Dermis microvascular lymphatic vessel endothelial cell (primary cell): Measurements from ENCODE around the gene RASSF4. TPM values are rescaled to one million over a fixed set of nuclear protein-coding genes. Genes with fewer than 3 reads are reported as not detected.
A peak's percentile ranks its signal among the peaks of the same experiment; 100 is the strongest.

Source experiments
- DNase-seq, 2 donors: peaks; one replicate each; pipeline versions ENCODE4 v3.0.0 to v3.0.0-alpha.2; 2010; ENCODE audit warnings: low read depth in 2 of 2
- total RNA-seq: library from RNA; depleted of rRNA; stranded (reverse); fragments of >200 nt; gene quantifications from 2 replicates; pipeline ENCODE4 v1.2.1, GENCODE V29; 2014

RASSF4 gene
- total RNA-seq, 1 donor from 2014 or later, result 13.1 TPM

- DNase-seq, result no peak
Measured at GRCh38 chr10:44988957-44989585, 29.5 kb downstream of the RASSF4 start.

DNA sequence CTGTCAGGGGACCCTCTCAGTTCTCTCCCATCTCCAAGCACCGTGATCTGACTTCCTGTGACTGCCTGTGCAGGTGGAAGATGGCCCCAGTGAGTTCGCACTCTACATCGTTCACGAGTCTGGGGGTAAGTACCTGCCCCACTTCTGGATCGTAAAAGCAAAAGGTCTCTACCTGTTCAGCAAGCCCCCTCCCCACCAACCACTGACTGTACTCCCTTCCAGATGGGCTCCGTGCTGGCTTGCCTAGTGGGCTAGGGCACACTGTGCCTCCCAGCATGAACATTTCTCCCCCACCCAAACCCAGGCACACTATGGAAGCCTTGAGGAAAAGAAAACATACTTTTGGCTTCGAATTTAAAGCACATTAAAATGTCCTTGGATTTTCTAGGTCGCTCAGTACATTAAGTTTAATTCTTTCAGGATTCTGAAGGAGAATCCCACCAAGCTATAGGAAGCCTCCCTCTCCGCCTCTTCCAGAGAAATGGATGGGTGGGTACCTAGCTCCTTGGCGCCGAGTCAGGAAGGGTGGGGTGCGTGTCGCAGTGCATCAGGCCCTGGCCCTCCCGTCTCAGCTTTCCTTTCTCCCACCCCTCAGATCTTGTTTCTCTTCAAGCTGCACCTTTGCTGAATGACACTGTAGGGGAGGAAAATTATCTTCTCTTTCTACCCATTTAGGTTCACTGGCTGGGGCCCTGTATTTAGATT, 30.1 kb downstream of the RASSF4 start:
- DNase-seq, result no peak

DNA sequence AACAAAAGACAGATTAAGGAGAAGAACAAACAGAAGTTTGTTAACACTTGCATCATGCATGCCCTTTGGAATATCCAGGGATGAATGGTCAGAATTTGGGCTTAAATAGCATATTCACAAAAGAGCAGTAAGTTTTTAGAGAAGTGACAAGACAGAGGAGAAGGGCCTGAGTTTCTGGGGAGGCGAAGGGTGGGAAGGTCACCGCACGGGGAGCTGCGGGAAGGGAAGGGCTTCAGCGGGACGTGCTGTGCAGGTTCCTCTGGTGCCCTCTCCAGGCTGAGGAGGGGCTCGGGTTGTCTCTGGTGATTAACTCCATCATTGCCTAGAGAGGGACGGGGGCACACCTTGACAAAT, 30.7 kb downstream of the RASSF4 start:
- DNase-seq, result peak in 1 of 2 donors; percentile 41

DNA sequence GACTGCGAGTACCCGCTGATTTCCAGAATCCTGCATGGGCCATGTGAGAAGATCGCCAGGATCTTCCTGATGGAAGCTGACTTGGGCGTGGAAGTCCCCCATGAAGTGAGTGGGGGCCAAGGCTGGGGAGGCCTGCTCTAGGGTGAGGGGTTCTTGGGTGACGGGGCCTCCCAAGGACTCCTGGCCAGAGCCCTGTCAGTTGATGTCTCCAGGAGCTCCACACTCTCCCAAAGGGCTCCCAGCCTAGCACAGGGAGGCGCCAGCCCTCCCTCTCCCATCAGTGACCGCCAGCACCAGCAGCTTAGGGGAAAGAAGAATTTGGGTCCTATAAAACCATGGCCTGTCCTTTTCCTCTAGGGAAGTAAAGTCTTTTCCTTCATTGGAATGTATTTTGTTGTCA, 31.4 kb downstream of the RASSF4 start:
- DNase-seq, result no peak

DNA sequence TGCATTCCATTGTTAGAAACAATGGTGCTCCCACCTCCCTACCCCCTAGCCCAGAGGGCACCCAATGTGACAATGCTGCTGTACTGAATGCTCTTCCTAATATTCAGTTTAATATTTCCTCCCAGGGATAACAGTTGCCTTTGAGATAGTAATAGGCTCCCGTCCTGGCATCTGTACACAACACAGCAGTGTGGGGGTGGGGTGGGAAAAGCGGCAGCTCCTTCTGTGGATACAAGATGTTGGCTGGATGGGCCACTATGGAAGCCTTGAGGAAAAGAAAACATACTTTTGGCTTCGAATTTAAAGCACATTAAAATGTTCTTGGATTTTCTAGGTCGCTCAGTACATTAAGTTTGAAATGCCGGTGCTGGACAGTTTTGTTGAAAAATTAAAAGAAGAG, 32.0 kb downstream of the RASSF4 start:
- no peak for DNase-seq

GRCh38 chr10:44992070-44992731, 32.6 kb downstream of the RASSF4 start:
- no peak for DNase-seq

DNA sequence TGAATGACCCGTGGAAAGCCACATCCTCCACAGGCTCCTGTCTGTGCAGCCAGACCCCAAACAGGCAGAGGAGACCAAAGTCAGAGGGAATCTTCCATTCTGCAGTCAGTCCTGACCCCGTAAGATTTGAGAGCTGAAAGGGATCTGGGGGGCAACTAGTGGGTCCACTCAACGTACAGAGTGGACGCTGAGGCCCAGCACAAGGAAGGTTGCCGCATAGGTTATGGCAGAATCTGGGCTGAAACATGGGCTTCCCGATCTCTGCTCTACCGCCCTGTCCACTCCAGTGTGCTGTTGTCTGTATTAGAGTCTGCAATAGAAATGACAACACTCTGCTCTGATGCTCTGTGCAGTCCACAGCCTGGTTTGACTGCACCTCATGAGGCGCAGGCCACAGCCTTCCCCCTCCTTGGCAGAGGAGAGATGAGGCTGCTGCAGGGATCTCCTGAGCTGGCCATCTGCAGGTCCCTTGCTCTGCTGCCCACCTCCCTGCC, 33.2 kb downstream of the RASSF4 start:
- DNase-seq, result no peak

- no peak for DNase-seq
Measured at GRCh38 chr10:44993226-44993921, 33.8 kb downstream of the RASSF4 start.

DNA sequence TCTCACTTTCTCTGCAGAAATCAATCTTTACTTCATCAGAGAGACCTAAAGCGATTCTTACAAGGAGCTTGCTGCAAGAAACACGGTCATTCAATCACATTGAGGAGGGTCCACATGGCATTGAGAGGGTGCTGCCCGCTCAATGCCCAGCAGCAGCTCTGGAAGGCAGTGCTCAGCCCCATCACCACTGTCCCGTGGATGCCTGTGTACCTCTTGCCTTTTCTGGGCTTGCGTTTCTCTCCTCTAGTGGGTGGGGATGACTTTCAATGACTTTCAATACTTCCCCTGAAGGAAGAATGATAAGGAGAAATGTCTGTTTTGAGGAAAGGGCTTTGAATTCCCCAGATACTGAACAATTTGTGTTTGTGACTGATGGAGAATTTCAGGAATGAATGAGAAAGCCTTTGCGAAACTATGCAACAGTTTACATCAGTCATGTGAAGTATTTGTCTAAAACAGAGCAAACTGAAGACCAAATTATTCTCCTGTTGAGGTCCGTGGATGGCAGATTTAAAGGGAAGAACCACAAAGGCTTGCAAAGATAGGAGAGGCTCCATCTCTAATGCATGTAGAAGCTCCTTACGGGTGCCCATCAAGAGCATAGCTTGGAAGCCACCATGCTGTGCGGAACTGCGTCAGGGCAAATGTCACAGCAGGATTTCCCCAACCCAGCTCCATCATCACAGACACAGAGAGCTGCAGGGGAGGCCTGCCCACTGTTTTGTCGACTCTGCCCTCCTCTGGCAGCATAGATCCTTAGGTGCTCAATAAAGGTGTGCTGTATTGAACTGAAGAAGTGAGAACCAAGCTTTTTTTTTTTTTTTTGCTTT, 34.5 kb downstream of the RASSF4 start:
- DNase-seq, result no peak

- no peak for DNase-seq
Measured at GRCh38 chr10:44994752-44995530, 35.3 kb downstream of the RASSF4 start.

DNA sequence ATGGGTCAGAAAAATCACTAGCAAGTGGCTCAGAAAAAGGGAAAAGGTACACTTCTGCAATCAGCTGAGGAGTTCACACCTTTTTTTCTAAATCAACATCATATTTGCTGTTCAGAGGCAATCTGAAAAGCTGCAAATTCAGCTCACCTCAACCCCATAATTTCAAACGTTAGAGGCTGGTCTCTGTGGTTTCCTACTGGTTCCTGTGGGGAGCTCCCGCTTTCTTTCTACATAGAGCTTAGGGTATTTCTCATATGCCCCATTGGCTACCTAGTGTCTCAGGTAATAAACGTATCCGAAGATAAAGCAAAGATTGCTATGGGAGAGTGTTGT, 35.9 kb downstream of the RASSF4 start:
- DNase-seq, result no peak

DNA sequence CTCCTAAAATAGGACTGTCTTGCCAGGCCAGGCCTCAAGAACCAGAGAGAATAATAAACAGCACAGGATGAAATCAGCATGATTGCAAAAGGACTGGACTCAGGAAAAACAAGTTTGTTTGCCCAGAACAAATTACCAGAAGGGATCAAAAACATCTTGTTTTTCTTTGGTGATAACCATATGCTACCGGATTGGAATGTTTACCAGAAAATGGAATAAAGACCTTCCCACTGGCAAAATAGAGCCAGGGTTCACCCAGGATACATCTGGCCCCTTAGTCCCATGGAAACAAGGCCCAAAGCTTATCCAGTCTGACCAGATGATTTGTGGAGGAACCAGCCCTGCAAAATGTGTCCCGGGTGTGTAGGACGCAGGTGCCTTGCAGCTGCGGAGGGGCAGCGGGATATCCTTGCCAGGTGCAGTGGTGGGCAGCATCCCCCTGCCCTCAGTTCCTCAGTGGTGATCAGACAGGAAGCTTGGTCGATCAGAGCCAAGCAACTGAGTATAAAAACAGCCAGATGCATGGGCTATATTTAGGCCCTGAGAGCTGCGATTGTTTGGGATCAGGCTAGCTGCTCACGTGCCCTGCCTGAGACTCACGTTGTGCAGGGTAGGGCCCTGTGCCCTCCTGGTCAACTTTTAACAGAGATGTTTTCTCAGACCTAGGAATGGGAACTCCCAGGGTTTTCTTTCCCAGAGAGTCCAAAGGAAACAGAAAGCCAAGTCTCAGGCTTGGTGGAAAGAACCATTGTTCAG, 36.5 kb downstream of the RASSF4 start:
- DNase-seq, result peak; percentile 93 to 99

DNA sequence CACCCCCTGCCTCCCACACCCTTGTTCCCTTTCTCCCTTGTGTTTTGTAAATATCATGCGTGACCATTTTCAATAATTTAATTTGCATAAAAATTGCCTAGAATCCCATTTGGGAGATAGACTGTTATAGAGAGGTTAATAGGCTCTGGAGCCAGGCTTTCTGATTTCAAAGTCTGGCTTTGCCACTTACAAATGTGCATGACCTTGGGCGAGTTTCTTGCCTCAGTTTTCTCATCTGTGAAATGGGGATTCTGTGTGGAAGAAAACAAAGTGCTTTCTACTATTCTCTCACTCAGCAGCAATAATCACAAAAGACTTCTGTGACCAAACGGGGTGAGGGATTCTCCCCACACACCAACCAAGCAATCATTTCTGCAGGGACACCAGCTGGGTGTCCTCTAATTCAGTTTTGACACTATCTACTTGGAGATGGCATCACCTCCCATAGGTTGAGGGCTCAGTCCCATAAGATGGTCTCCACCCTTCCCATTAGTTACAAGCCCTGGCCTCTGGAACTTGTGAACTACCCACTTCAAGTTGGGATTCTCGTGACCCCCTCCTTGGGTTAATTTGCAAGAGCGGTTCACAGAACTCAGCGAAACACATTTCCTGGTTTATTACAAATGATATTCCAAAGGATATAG, 37.6 kb downstream of the RASSF4 start:
- no peak for DNase-seq

- DNase-seq, result no peak
Measured at GRCh38 chr10:44998146-44998631, 38.6 kb downstream of the RASSF4 start.

DNA sequence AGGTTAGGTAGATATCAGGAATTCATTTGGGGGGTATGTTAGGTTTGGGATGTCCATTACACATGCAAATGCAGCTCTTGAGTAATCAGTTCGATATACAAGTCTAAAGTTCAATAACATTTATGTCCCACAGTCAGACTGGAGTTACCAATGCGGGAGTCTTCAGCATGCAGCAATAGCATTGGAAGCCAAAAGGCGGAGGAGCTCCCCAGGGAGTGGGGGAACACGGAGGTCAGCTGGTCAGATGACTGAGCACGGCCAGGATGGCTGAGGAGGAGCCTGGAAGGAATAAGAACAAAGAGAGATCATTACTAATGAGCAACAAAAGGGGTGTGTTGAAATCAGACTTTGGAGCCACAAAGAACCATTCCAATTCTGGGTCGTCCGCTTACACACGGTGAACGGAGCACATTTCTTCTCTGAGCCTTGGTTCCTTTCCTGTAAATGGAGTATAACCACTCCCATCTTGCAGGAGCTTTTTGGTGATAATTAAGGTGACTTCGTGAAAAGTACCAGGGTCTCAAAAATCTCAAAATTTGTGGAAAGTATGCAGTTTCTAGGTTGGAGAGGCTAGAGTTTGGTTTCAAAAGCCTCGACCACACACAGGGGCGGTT, 40.6 kb downstream of the RASSF4 start:
- peak in 1 of 2 donors; percentile 58 for DNase-seq

DNA sequence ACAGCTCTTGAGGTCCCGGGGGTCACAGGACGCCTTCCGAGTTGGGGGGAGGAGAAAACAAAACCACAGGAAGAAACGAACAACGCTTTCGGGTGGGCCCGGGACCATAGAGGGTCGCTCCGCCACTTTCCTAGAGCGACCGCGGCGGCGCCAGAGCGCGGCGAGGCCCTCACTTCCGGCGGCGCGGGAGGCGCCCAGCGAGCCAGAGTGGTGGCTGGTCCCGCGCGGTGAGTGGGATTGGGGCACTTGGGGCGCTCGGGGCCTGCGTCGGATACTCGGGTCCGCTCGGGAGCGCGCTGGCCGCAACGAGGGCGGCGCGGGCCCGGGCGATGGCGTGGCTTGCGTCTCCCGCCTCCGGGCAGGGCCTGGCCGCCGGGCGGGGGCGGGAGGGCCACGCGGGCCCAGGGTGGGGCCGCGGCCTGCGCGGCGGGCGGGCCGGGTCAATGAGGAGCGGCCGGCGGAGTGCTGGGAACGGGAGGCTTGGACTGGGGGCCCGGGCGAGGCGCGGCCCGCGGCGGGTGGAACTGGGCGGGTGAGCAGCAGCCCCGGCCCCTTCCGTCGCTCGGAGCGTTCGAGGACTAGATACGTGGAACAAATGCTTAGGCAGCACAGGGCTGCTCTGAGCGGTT, 41.3 kb downstream of the RASSF4 start, which contains the start of gene ZNF22:
Gene ZNF22, plus strand, starts transcription at position 172 of the 629 bp plus-strand sequence. CDS start 2,446 bp downstream, outside the sequence.
- DNase-seq, result peak in 1 of 2 donors; percentile 82

GRCh38 chr10:45001381-45002148, 42.0 kb downstream of the RASSF4 start:
- DNase-seq, result peak; percentile 55 to 93
